Stimulated activated CD4-positive, alpha-beta T cell treated with anti-CD3 and anti-CD28 coated beads, TNF-alpha, amount 100 ng/mL, for 24 hours (primary cell): ENCODE data around the gene JAKMIP3.

Source experiments
- DNase-seq, 3 experiments: peaks; one replicate each; pipeline ENCODE4 v3.0.0-alpha.2; 2020; ENCODE audit warnings: low read depth in 3 of 3

JAKMIP3 gene

DNA sequence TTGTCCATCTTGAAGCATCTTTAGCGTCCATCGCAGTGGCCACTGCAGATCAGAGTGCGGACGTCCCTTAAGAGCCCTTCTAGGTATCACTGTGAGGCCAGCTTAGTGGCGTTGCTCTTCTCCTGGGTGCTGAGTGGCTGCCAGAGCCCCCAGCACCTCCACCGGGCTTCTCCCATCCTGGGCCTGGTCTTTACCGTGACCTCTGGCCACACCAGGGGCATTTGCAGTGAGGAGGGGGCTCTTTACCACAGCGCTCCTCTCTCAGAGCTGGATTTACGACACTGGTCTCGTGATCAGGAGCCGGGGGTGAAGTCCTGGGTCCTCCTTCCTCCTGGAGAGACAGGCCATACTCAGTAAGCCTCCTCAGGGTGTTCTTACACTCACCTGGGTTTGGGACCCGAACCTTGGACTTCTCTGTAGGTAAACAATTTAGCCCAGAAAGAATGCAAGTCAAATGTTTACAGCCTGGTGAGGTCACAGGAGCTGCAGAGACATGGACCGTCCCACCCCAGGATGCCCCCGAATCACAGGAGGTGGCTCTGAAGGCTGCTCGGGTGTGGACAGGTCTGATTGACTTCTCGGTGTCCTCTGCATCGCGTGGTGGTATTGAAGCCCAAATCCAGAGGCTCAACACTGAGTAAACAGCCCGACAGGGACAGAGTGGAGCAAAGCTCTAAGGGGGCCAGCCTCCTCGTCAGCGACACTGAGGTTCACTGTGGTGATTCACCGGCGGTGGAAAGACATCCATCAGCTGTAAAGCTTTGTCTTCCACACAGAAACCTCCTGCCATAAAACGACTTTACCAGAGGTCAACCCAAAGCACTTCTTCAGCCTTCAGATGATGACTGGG, 33.0 kb downstream of the JAKMIP3 start:
- DNase-seq, result no peak

DNA sequence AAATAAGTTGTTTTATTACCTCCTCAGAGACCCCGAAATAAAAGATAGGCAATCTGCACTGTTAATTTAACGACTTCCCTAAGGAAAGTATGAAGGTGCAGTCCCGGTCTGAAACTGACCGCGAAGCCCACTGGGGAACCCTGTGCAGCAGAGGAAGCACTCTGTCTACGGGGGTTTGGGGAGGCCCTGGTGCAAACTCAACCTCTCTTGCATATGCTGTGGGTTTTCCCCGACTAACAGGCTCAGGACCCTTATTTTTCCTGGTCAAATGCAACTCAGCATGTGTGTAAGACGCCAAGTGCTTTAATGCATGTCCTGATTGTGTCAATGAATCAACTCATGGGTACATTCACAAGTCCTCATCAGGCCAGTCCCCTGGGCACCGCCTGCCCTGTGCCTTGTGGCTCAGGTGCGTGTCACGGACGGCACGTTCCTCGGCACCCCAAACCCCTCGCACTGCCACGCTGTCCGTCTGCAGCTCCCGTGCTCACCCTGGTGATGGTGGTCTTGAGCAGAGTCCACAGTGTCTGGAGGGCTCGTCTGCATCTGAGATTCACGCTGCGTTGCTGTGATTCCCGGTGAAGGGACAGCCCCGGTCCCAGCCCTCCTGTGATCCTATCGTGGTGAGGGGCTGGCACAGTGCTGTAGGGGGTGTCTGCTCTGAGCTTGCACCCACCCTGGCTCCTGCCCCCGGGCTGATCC, 33.8 kb downstream of the JAKMIP3 start:
- DNase-seq, result no peak

GRCh38 chr10:132100091-132100481, 34.3 kb downstream of the JAKMIP3 start:
- no peak for DNase-seq

GRCh38 chr10:132100556-132101349, 35.0 kb downstream of the JAKMIP3 start:
- DNase-seq, result no peak

DNA sequence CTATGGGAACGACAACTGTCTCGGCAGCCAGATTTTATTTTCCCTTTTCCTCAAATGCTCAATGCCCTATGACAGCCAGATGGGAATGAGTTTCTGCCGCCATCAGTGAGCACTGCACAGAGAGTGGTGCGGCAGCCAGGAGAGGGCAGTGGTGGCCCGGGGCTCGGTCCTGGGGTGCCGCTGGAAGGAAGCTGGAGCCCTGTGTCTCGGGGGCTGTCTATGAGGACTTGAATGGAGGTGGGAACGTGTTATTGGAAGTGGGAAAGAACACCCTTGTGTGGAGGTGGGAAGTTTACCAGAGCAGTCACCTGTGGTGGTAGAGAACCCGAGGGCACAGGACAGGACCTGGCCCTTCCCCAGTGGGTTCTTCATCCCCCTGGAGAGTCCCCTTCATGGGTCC, 35.8 kb downstream of the JAKMIP3 start:
- DNase-seq, result no peak

- no peak for DNase-seq
Observed at GRCh38 chr10:132102071-132102716, 36.4 kb downstream of the JAKMIP3 start.

- no peak for DNase-seq
Observed at GRCh38 chr10:132102717-132103110, 37.0 kb downstream of the JAKMIP3 start.

GRCh38 chr10:132103116-132103910, 37.6 kb downstream of the JAKMIP3 start:
- DNase-seq, result no peak

DNA sequence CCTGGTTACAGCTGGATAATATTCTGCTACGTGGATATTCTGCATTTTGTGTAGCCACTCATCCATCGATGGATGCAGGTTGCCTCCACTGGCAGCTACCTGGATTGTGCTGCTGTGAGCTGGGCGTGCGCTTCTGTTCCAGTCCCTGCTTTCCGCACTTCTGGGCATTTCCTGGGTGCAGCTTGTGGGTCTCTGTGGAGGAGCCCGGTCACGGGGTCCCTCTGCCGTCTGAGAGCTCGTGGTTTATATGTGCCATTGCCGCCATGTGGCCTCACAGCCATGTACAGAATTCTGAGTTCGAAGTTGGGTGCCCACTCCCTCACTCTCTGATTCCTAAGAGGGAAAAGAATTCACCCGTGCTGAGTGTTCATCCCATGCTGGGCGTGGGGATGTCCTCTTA, 38.3 kb downstream of the JAKMIP3 start:
- no peak for DNase-seq

- DNase-seq, result no peak
Observed at GRCh38 chr10:132104471-132105301, 38.9 kb downstream of the JAKMIP3 start.

GRCh38 chr10:132105302-132105995, 39.7 kb downstream of the JAKMIP3 start:
- no peak for DNase-seq

DNA sequence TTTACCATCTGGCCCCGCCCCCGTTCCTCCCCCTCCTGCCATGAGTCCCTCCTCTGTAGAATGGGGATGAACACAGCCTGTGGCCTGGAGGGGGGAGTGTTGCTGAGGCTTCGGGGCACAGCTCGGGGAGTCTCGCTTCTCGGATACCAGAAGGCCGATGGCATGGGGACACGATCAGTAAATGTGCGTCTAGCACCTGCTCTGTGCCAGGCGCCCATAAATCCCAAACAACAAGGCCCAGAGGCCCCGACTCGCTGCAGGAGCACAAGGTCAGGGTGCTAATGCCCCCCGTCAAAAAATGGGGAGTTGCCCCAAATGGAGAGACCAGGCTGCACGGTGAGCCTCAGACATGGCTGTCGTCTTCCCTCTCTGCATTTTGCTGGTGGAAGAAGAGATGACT, 40.7 kb downstream of the JAKMIP3 start:
- no peak for DNase-seq

GRCh38 chr10:132107186-132107948, 41.6 kb downstream of the JAKMIP3 start:
- no peak for DNase-seq

DNA sequence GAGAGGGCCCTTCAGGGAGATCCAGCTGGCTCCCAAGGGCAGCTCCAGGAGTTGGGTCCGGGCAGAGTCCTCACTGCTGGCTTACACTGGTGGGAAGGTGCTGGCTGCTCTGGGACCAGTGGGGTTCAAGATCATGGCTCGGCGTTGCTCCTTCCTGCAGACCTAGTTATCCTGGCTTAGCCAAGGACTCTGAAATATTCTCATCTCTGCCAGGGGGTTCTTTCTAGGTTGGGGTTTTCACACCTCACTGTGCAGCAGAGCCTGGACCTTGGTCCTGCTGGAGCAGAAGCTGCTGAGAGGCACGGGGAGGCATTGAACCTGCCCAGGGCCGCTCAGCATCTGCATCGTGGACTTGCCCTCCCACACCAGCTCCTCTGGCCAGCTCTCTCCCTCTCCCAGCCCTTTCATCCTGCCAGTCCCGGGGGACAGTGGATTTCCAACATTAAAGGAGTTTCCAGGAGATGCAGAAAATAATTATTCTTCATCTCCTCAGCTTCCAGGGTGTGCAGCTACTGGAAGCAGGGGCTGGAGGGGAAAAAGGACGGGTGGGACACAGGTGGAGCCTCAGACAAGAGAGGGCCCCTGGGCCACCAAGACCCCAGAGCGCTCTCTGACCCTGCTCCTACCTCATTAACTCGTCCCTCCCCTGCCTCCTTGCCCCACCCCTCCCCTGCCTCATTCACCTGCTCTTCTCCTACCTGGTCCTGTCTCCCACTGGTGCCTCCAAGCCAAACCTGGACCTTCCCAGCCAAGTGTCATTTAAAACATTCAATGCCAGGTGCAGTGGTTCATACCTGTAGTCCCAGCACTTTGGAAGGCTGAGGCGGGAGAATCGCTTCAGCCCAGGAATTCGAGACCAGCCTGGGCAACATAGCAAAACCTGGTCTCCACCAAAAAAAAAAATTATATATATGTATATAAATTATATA, 42.5 kb downstream of the JAKMIP3 start:
- no peak for DNase-seq

DNA sequence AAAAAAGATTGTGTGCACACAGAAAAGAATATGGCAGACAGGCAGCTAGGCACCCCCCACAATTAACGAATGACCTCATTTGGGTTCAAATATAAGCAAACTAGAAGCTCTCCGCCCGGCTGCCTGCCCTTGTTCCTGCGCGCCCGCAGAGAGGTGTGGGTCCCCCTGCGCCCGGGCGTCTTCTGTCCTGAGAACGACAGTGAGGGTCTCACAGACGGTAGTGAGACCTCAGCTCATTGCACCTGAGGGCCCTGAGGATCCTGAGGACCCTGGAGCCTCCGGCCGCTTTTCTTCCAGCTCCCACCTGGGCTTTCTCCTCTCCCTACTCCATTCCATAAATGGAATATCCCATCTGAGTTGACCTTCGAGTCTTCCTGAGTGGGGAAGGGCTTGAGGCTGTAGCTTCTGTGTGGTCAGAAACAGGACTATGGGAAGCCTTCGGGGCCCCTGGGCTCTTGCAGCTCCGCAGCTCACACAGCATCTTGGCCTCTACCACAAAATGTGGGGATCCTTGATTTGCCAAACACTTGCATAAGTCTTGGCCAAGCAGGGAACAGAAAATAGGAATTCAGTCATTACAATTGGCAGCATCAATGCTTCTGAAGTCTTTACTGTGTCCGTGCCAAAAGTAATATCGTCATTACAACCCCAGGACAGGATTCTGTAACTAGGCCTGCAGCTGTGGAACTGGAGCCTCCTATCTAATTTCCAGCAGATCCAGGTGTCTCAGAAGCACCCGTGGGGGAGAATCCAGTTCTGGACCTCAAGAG, 43.8 kb downstream of the JAKMIP3 start:
- DNase-seq, result no peak

GRCh38 chr10:132110111-132110521, 44.4 kb downstream of the JAKMIP3 start:
- DNase-seq, result no peak

DNA sequence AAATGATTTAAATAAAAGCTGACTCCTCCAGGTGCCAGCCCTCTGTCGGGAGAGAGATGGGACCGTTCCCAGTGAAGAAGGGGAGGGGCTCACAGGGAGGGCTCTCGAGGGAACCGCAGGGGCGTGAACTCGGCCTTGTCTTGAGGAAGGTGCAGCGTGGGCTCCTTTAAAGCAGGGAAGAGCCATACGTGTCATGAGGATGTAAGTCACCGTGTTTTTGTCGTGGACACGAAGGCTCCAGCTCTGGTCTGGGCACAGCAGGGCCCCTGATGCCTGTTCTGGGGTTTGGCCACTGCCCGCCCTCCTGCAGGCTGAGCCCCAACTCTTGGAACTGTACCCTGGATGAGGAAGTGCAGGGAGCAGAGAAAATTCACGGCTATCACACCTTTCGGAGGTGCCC, 45.0 kb downstream of the JAKMIP3 start:
- DNase-seq, result no peak
